ENCODE data around the gene CLPX. TPM values are rescaled to one million over a fixed set of nuclear protein-coding genes. Genes with fewer than 3 reads are reported as not detected.

The CLPX gene
- total RNA-seq, 1 donor from 2014 or later: 46.4 TPM

DNA sequence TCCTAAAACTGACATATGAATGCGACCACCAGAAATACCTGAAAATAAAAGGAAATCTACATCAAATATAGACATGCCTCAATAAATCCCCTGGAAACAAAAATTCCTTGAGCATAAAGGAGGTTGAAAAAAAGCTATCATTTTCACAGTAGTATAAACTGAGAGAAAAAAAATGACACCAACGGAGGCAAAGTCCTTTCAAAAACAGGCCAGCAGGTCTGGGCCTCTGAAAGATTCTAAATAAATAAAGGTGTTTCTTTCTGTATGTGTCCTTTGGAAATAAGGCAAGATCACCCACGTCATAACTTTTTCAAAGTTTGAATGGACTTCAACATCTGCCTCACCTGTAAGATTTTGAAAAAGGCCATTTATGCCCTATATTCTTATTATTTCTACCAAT lies 5.0 kb downstream of the CLPX start:
- Histone ChIP-seq H3K27me3 (no peaks in the 10 kb centered on the region), H3K27ac (no peak overlapping the region), H3K4me1 (peaks cover 61% of the 10 kb centered on the region), H3K36me3 (peaks cover 0 to 48% of the 10 kb centered on the region in 2 donors), H3K4me3 (no peak overlapping the region), H3K9me3 (no peaks in the 10 kb centered on the region)
- TF ChIP-seq, protein P1, sequence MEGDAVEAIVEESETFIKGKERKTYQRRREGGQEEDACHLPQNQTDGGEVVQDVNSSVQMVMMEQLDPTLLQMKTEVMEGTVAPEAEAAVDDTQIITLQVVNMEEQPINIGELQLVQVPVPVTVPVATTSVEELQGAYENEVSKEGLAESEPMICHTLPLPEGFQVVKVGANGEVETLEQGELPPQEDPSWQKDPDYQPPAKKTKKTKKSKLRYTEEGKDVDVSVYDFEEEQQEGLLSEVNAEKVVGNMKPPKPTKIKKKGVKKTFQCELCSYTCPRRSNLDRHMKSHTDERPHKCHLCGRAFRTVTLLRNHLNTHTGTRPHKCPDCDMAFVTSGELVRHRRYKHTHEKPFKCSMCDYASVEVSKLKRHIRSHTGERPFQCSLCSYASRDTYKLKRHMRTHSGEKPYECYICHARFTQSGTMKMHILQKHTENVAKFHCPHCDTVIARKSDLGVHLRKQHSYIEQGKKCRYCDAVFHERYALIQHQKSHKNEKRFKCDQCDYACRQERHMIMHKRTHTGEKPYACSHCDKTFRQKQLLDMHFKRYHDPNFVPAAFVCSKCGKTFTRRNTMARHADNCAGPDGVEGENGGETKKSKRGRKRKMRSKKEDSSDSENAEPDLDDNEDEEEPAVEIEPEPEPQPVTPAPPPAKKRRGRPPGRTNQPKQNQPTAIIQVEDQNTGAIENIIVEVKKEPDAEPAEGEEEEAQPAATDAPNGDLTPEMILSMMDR (IDR thresholded peaks at IDR 0.05): no peak
- TF ChIP-seq POLR2AphosphoS5 (IDR thresholded peaks at IDR 0.05; ENCODE audit: insufficient read depth in 1 of 2, low read depth in 1 of 2) (no peak), POLR2A (IDR thresholded peaks at IDR 0.05) (no peak)
- no peak for DNase-seq (ENCODE audit: extremely low spot score in 2 of 2)
- intact Hi-C loops (cut with DNase I): no loop called here

DNA sequence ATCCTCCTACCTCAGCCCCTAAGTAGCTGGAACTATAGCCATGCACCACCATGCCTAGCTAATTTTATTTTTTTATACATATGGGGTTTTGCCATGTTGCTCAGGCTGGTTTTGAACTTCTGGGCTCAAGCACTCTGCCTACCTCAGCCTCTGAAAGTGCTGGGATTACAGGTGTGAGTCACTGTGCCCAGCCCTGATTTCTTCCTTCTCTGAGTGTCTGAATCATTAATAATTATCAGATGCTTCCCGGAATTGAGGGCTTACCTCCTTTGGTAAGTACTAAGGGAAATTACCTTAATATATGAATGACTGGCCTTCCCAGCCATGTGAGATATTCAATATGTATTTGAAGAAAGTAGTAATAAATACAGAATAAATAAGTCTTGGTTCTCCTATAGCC lies 7.2 kb downstream of the CLPX start:
- DNase-seq (ENCODE audit: extremely low spot score in 2 of 2): no peak
- peaks cover 49% of the 10 kb centered on the region for H3K4me1 ChIP-seq

DNA sequence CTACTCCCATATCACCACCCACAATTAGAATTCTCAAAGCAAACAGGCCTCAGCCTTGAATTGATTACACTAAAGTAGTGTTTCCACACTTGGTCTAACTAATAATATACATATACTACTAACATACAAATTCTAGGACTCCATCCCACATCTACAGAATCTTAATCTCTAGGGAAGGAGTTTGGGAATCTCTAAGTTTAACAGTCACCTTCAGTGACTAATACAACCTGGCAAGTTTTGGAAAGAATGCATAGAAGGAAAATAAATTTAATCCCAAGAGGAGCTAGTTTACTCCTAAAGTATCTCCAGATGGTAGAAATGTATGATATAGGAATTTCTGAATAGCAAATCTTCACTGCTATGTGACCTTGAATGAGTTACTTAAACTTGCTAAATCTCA lies 9.1 kb downstream of the CLPX start:
- DNase-seq (ENCODE audit: extremely low spot score in 2 of 2): no peak
- no peak overlapping the region for H3K4me3 ChIP-seq
- no peak overlapping the region for H3K27ac ChIP-seq
- TF ChIP-seq, protein P1 (IDR thresholded peaks at IDR 0.05): no peak
- TF ChIP-seq POLR2A (IDR thresholded peaks at IDR 0.05): no peak
- no peak for TF ChIP-seq POLR2AphosphoS5 (IDR thresholded peaks at IDR 0.05; ENCODE audit: insufficient read depth in 1 of 2, low read depth in 1 of 2)
- H3K36me3 ChIP-seq: peaks cover 0 to 68% of the 10 kb centered on the region in 2 donors
- no peaks in the 10 kb centered on the region for H3K27me3 ChIP-seq
- intact Hi-C loops (cut with DNase I): no loop called here
- peaks cover 31% of the 10 kb centered on the region for H3K4me1 ChIP-seq
- no peaks in the 10 kb centered on the region for H3K9me3 ChIP-seq

More for the DNA sequence above, 7.2 kb downstream of the CLPX start:
- peaks cover 0 to 51% of the 10 kb centered on the region in 2 donors for H3K36me3 ChIP-seq
- intact Hi-C loops (cut with DNase I): no loop called here
- H3K27ac ChIP-seq: no peak overlapping the region
- H3K9me3 ChIP-seq: no peaks in the 10 kb centered on the region
- H3K4me3 ChIP-seq: no peak overlapping the region
- peak in 1 of 2 donors; percentile 65 for TF ChIP-seq POLR2AphosphoS5 (IDR thresholded peaks at IDR 0.05; ENCODE audit: insufficient read depth in 1 of 2, low read depth in 1 of 2)
- TF ChIP-seq, protein P1 (IDR thresholded peaks at IDR 0.05): no peak
- TF ChIP-seq POLR2A (IDR thresholded peaks at IDR 0.05): no peak
- no peaks in the 10 kb centered on the region for H3K27me3 ChIP-seq

DNA sequence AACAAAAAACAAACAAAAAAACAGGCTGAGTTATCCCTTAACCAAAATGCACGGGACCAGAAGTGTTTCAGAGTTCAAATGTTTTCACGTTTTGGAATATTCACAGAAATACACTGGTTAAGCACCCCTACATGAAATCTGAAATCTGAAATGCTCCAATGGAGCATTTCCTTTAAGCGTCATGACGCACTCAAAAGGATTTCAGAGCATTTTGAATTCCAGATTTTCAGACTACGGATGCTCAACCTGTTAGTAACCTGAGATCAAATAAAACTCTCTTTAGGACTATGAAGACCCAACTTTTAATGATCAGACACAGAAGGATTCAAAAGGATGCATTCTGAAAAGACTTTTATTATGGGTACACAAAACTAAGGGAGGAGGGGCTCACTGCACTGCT lies 9.6 kb downstream of the CLPX start:
- DNase-seq (ENCODE audit: extremely low spot score in 2 of 2): no peak
- peaks cover 25% of the 10 kb centered on the region for H3K4me1 ChIP-seq
- H3K4me3 ChIP-seq: no peak overlapping the region
- H3K27ac ChIP-seq: no peak overlapping the region
- H3K27me3 ChIP-seq: no peaks in the 10 kb centered on the region
- intact Hi-C loops (cut with DNase I): no loop called here
- peaks cover 0 to 71% of the 10 kb centered on the region in 2 donors for H3K36me3 ChIP-seq
- TF ChIP-seq POLR2A (IDR thresholded peaks at IDR 0.05) (no peak), POLR2AphosphoS5 (IDR thresholded peaks at IDR 0.05; ENCODE audit: insufficient read depth in 1 of 2, low read depth in 1 of 2) (no peak)
- TF ChIP-seq, protein P1 (IDR thresholded peaks at IDR 0.05): no peak
- H3K9me3 ChIP-seq: no peaks in the 10 kb centered on the region

- intact Hi-C loops (cut with DNase I): no loop called here
- no peaks in the 10 kb centered on the region for H3K9me3 ChIP-seq
- H3K36me3 ChIP-seq: peaks cover 0 to 74% of the 10 kb centered on the region in 2 donors
- DNase-seq (ENCODE audit: extremely low spot score in 2 of 2): no peak
- H3K4me3 ChIP-seq: no peak overlapping the region
- TF ChIP-seq POLR2AphosphoS5 (IDR thresholded peaks at IDR 0.05; ENCODE audit: insufficient read depth in 1 of 2, low read depth in 1 of 2) (no peak), POLR2A (IDR thresholded peaks at IDR 0.05) (no peak)
- TF ChIP-seq, protein P1 (IDR thresholded peaks at IDR 0.05): no peak
- no peak overlapping the region for H3K27ac ChIP-seq
- no peaks in the 10 kb centered on the region for H3K27me3 ChIP-seq
- peaks cover 15% of the 10 kb centered on the region for H3K4me1 ChIP-seq
Observed at GRCh38 chr15:65174509-65174908, 10.6 kb downstream of the CLPX start.
